Tibial nerve (tissue), 4 donors: ENCODE data around the gene HLF. TPM values are rescaled to one million over a fixed set of nuclear protein-coding genes. Genes with fewer than 3 reads are reported as not detected.

ENCODE experiments used
- DNase-seq, 2 donors: peaks; one replicate each; pipeline ENCODE4 v3.0.0-alpha.2; 2019; ENCODE audit warnings: low spot score in 2 of 2
- H3K27ac ChIP-seq, 4 donors: fragments of 200-600 bp; sonication (generic) in 3 of 4; one replicate each; pipeline ENCODE4 v1.5.1; 2017 to 2019; ENCODE audit warnings: mild to moderate bottlenecking in 1 of 4
- H3K27me3 ChIP-seq, 2 donors: fragments of 200-600 bp; sonication (generic) in 1 of 2; one replicate each; pipeline versions ENCODE4 v1.5.1 to v1.6.0; 2017 to 2019
- H3K36me3 ChIP-seq, 3 donors: fragments of 200-600 bp; sonication (generic); one replicate each; pipeline ENCODE4 v1.5.1; 2018 to 2019
- H3K4me1 ChIP-seq, 4 donors: fragments of 200-600 bp; sonication (generic) in 3 of 4; one replicate each; pipeline ENCODE4 v1.5.1; 2017 to 2019
- H3K4me3 ChIP-seq, 4 donors: fragments of 200-600 bp; sonication (generic) in 3 of 4; one replicate each; pipeline ENCODE4 v1.5.1; 2017 to 2019; ENCODE audit warnings: mild to moderate bottlenecking in 1 of 4, moderate library complexity in 1 of 4
- H3K9me3 ChIP-seq, 4 donors: fragments of 200-600 bp; sonication (generic) in 3 of 4; one replicate each; pipeline ENCODE4 v1.5.1; 2017 to 2019
- CTCF ChIP-seq, 5 experiments: fragments of 200-600 bp in 3 of 5; fragments of 450-650 bp in 2 of 5; sonication (generic) in 3 of 5; IDR thresholded peaks; one replicate each; pipeline ENCODE4 v1.5.1; 2016 to 2019; ENCODE audit warnings: antibody characterized with exemption in 5 of 5, mild to moderate bottlenecking in 3 of 5, moderate library complexity in 2 of 5
- EP300 ChIP-seq, 2 donors: sonication (generic); formaldehyde crosslinking; IDR thresholded peaks; one replicate each; pipeline ENCODE4 v1.6.1; 2017; ENCODE audit warnings: antibody characterized with exemption in 2 of 2, mild to moderate bottlenecking in 1 of 2
- POLR2A ChIP-seq, 2 donors: fragments of 450-650 bp; IDR thresholded peaks; one replicate each; pipeline ENCODE4 v1.6.1; 2017; ENCODE audit warnings: antibody characterized with exemption in 2 of 2, mild to moderate bottlenecking in 2 of 2, moderate library complexity in 2 of 2
- WGBS, 2 donors: methylation state at CpG; one replicate each; pipeline ENCODE4 v1.1.5; 2018; 5-methylcytosine and 5-hydroxymethylcytosine counted together
- total RNA-seq, 4 donors: library from RNA; depleted of rRNA; stranded (reverse); fragments of >200 nt; gene quantifications; one replicate each; pipeline ENCODE4 v1.1.0, GENCODE V29; 2016

HLF gene
- total RNA-seq, 4 donors from 2014 or later = 19.5 to 42.5 (median 36.0) TPM

- no peak overlapping the region for H3K4me3 ChIP-seq
- H3K27ac ChIP-seq = no peak overlapping the region
- 89% methylated on average over 7 of the region's 7 CpGs for WGBS, 2 donors
- H3K27me3 ChIP-seq = no peaks in the 10 kb centered on the region
- no peaks in the 10 kb centered on the region for H3K9me3 ChIP-seq
- no peak for DNase-seq
- H3K4me1 ChIP-seq = no peaks in the 10 kb centered on the region
- H3K36me3 ChIP-seq = no peaks in the 10 kb centered on the region
- TF ChIP-seq CTCF (IDR thresholded peaks at IDR 0.05) (no peak), POLR2A (IDR thresholded peaks at IDR 0.05) (no peak), EP300 (IDR thresholded peaks at IDR 0.05) (no peak)
Observed at GRCh38 chr17:55249861-55250260, 14.9 kb upstream of the HLF start.

- TF ChIP-seq EP300 (IDR thresholded peaks at IDR 0.05) (no peak), POLR2A (IDR thresholded peaks at IDR 0.05) (no peak), CTCF (IDR thresholded peaks at IDR 0.05) (no peak)
- WGBS, 2 donors = 85 to 86% methylated on average over 6 of the region's 6 CpGs
- Histone ChIP-seq H3K4me3 (no peak overlapping the region), H3K9me3 (no peaks in the 10 kb centered on the region), H3K36me3 (no peaks in the 10 kb centered on the region), H3K27me3 (no peaks in the 10 kb centered on the region), H3K27ac (no peak overlapping the region), H3K4me1 (no peaks in the 10 kb centered on the region)
- DNase-seq = no peak
Observed at GRCh38 chr17:55254375-55254774, 10.4 kb upstream of the HLF start.

- Histone ChIP-seq H3K36me3 (no peaks in the 10 kb centered on the region), H3K27me3 (peaks cover 0 to 1% of the 10 kb centered on the region in 2 donors), H3K4me1 (peaks cover 0 to 5% (median under 1%) of the 10 kb centered on the region in 4 donors), H3K4me3 (no peak overlapping the region), H3K27ac (no peak overlapping the region), H3K9me3 (peaks cover 0 to 5% (median 0%) of the 10 kb centered on the region in 4 donors)
- TF ChIP-seq EP300 (IDR thresholded peaks at IDR 0.05) (no peak), CTCF (IDR thresholded peaks at IDR 0.05) (no peak), POLR2A (IDR thresholded peaks at IDR 0.05) (no peak)
- WGBS, 2 donors = 73 to 85% methylated on average over 3 of the region's 3 CpGs
- no peak for DNase-seq
Observed at GRCh38 chr17:55258578-55259135, 6.1 kb upstream of the HLF start.

GRCh38 chr17:55259684-55260111 is 5.1 kb upstream of the HLF start:
- 44 to 47% methylated on average over 4 of the region's 4 CpGs for WGBS, 2 donors
- Histone ChIP-seq H3K4me3 (no peak overlapping the region), H3K36me3 (no peaks in the 10 kb centered on the region), H3K27me3 (peaks cover 0 to 8% of the 10 kb centered on the region in 2 donors), H3K9me3 (peaks cover 0 to 5% (median 0%) of the 10 kb centered on the region in 4 donors), H3K4me1 (peaks cover 0 to 14% (median 8%) of the 10 kb centered on the region in 4 donors), H3K27ac (peak overlapping the region in 1 of 4 donors; percentile 30)
- TF ChIP-seq EP300 (IDR thresholded peaks at IDR 0.05) (no peak), CTCF (IDR thresholded peaks at IDR 0.05) (no peak), POLR2A (IDR thresholded peaks at IDR 0.05) (no peak)
- DNase-seq = no peak

GRCh38 chr17:55261311-55261710 is 3.4 kb upstream of the HLF start:
- no peaks in the 10 kb centered on the region for H3K36me3 ChIP-seq
- H3K27me3 ChIP-seq = peaks cover 0 to 8% of the 10 kb centered on the region in 2 donors
- peaks cover 0 to 25% (median 10%) of the 10 kb centered on the region in 4 donors for H3K4me1 ChIP-seq
- H3K27ac ChIP-seq = no peak overlapping the region
- H3K9me3 ChIP-seq = peaks cover 0 to 5% (median 0%) of the 10 kb centered on the region in 4 donors
- WGBS, 2 donors = 94% methylated on average over 2 of the region's 2 CpGs
- no peak for TF ChIP-seq CTCF (IDR thresholded peaks at IDR 0.05)
- no peak for TF ChIP-seq EP300 (IDR thresholded peaks at IDR 0.05)
- TF ChIP-seq POLR2A (IDR thresholded peaks at IDR 0.05) = no peak
- H3K4me3 ChIP-seq = no peak overlapping the region
- DNase-seq = no peak
